H9 (cell line): Measurements from ENCODE around the gene PHOX2A. TPM values are rescaled to one million over a fixed set of nuclear protein-coding genes. Genes with fewer than 3 reads are reported as not detected.
A peak's percentile ranks its signal among the peaks of the same experiment; 100 is the strongest.

Experiments
- DNase-seq: peaks from one replicate; pipeline ENCODE4 v3.0.0-alpha.2; 2017
- H2AFZ ChIP-seq: one replicate; pipeline ENCODE4 v1.6.1; 2013; ENCODE audit warnings: mild to moderate bottlenecking, low read length, control low read depth, moderate library complexity
- H2AK5ac ChIP-seq: 2 replicates; pipeline ENCODE4 v1.6.1; 2013; ENCODE audit warnings: low read length, control low read depth, mixed read lengths; ENCODE audit not compliant: insufficient read length
- H2BK120ac ChIP-seq: one replicate; pipeline ENCODE4 v1.6.1; 2013; ENCODE audit warnings: low read depth, mild to moderate bottlenecking, low read length, control low read depth, inconsistent platforms; ENCODE audit not compliant: poor library complexity, severe bottlenecking
- H2BK12ac ChIP-seq: 2 replicates; pipeline ENCODE4 v1.6.1; 2013; ENCODE audit warnings: low read length, control low read depth, mixed read lengths, low read depth; ENCODE audit not compliant: insufficient read length
- H2BK15ac ChIP-seq: 2 replicates; pipeline ENCODE4 v1.6.1; 2013; ENCODE audit warnings: low read depth, low read length, control low read depth
- H2BK20ac ChIP-seq: one replicate; pipeline ENCODE4 v1.6.1; 2013; ENCODE audit warnings: low read depth, mild to moderate bottlenecking, low read length, control low read depth, inconsistent platforms; ENCODE audit not compliant: poor library complexity, severe bottlenecking
- H2BK5ac ChIP-seq: 2 replicates; pipeline ENCODE4 v1.6.1; 2013; ENCODE audit warnings: low read length, control low read depth, mixed read lengths; ENCODE audit not compliant: insufficient read length
- H3K14ac ChIP-seq: 2 replicates; pipeline ENCODE4 v1.6.1; 2013; ENCODE audit warnings: low read length, control low read depth; ENCODE audit not compliant: insufficient read depth
- H3K18ac ChIP-seq: 2 replicates; pipeline ENCODE4 v1.6.1; 2013; ENCODE audit warnings: low read depth, mild to moderate bottlenecking, mixed read lengths, low read length, control low read depth; ENCODE audit not compliant: insufficient read length
- H3K23ac ChIP-seq: 2 replicates; pipeline ENCODE4 v1.6.1; 2013; ENCODE audit warnings: low read length, control low read depth, mixed read lengths, low read depth; ENCODE audit not compliant: insufficient read length
- H3K23me2 ChIP-seq: 2 replicates; pipeline ENCODE4 v1.6.1; 2013; ENCODE audit warnings: low read depth, mild to moderate bottlenecking, mixed read lengths, low read length, control low read depth; ENCODE audit not compliant: insufficient read length, poor library complexity, severe bottlenecking
- H3K27ac ChIP-seq: 2 replicates; pipeline ENCODE4 v1.5.1; 2013; ENCODE audit warnings: low read length, control low read depth, mixed read lengths, low read depth; ENCODE audit not compliant: insufficient read length
- H3K27me3 ChIP-seq: 2 replicates; pipeline ENCODE4 v1.6.1; 2013; ENCODE audit warnings: low read length, control low read depth, inconsistent platforms; ENCODE audit not compliant: insufficient read depth
- H3K4ac ChIP-seq: 2 replicates; pipeline ENCODE4 v1.6.1; 2013; ENCODE audit warnings: low read depth, mild to moderate bottlenecking, control low read depth, inconsistent platforms, low read length, moderate library complexity
- H3K4me1 ChIP-seq: 2 replicates; pipeline ENCODE4 v1.6.1; 2013; ENCODE audit warnings: low read length, control low read depth, inconsistent platforms; ENCODE audit not compliant: insufficient read depth
- H3K4me2 ChIP-seq: 2 replicates; pipeline ENCODE4 v1.6.1; 2013; ENCODE audit warnings: low read length, control low read depth, mixed read lengths; ENCODE audit not compliant: insufficient read length, insufficient read depth
- H3K56ac ChIP-seq: 2 replicates; pipeline ENCODE4 v1.6.1; 2013; ENCODE audit warnings: low read depth, mild to moderate bottlenecking, mixed read lengths, low read length, control low read depth; ENCODE audit not compliant: insufficient read length
- H3K79me1 ChIP-seq: 2 replicates; pipeline ENCODE4 v1.6.1; 2013; ENCODE audit warnings: low read depth, mild to moderate bottlenecking, moderate library complexity, low read length, control low read depth, inconsistent platforms; ENCODE audit not compliant: insufficient read depth, poor library complexity, severe bottlenecking
- H3K79me2 ChIP-seq: 2 replicates; pipeline ENCODE4 v1.6.1; 2013; ENCODE audit warnings: low read length, control low read depth, inconsistent platforms; ENCODE audit not compliant: insufficient read depth
- H3K9ac ChIP-seq: 2 replicates; pipeline ENCODE4 v1.6.1; 2013; ENCODE audit warnings: low read length, control low read depth, mixed read lengths; ENCODE audit not compliant: insufficient read length; ENCODE audit errors: extremely low read depth
- H3K9me3 ChIP-seq: one replicate; pipeline ENCODE4 v1.6.1; 2013; ENCODE audit warnings: low read depth, low read length, inconsistent platforms; ENCODE audit not compliant: control insufficient read depth
- H3T11ph ChIP-seq: one replicate; pipeline ENCODE4 v1.6.1; 2013; ENCODE audit warnings: mild to moderate bottlenecking, low read length, control low read depth, inconsistent platforms
- H4K20me1 ChIP-seq: one replicate; pipeline ENCODE4 v1.6.1; 2013; ENCODE audit not compliant: control insufficient read depth, insufficient read length, insufficient read depth
- H4K5ac ChIP-seq: 2 replicates; pipeline ENCODE4 v1.6.1; 2013; ENCODE audit warnings: low read depth, mild to moderate bottlenecking, mixed read lengths, low read length, control low read depth; ENCODE audit not compliant: insufficient read length
- H4K8ac ChIP-seq: replicated peaks from 2 replicates; pipeline ENCODE4 v1.6.1; 2013; ENCODE audit warnings: low read length, control low read depth, mixed read lengths, low read depth; ENCODE audit not compliant: insufficient read length
- H4K91ac ChIP-seq: 2 replicates; pipeline ENCODE4 v1.6.1; 2013; ENCODE audit warnings: low read depth, mild to moderate bottlenecking, moderate library complexity, mixed read lengths, low read length, control low read depth; ENCODE audit not compliant: insufficient read length
- H3K27ac Mint-ChIP-seq, 3 experiments: 2 replicates in 2 of 3; 3 replicates in 1 of 3; pipeline ENCODE4 v1.8.0; 2020 to 2021; ENCODE audit warnings: mixed read lengths in 3 of 3, mild to moderate bottlenecking in 1 of 3, moderate library complexity in 1 of 3
- H3K27me3 Mint-ChIP-seq: 2 replicates; pipeline ENCODE4 v1.8.0; 2021; ENCODE audit warnings: low read depth, mild to moderate bottlenecking, moderate library complexity, mixed read lengths
- H3K36me3 Mint-ChIP-seq, 3 experiments: 2 replicates in 2 of 3; 3 replicates in 1 of 3; pipeline ENCODE4 v1.8.0; 2020 to 2021; ENCODE audit warnings: low read depth in 3 of 3, mixed read lengths in 3 of 3; ENCODE audit not compliant: insufficient read depth in 1 of 3
- H3K4me1 Mint-ChIP-seq, 2 experiments: 2 replicates each; pipeline ENCODE4 v1.8.0; 2020; ENCODE audit warnings: mixed read lengths in 2 of 2
- H3K4me3 Mint-ChIP-seq, 2 experiments: 2 replicates in 1 of 2; 3 replicates in 1 of 2; pipeline ENCODE4 v1.8.0; 2020 to 2021; ENCODE audit warnings: mild to moderate bottlenecking in 2 of 2, mixed read lengths in 2 of 2, moderate library complexity in 1 of 2
- H3K9me3 Mint-ChIP-seq, 2 experiments: 2 replicates in 1 of 2; 3 replicates in 1 of 2; pipeline ENCODE4 v1.8.0; 2020; ENCODE audit warnings: mild to moderate bottlenecking in 2 of 2, mixed read lengths in 2 of 2, moderate library complexity in 1 of 2
- WGBS: extraction: QIAGEN DNeasy Blood & Tissue Kit; methylation state at CpG from one replicate; pipeline ENCODE4 v1.1.7; 2013; ENCODE audit warnings: missing lambda C conversion rate, low lambda C conversion rate, mixed read lengths; ENCODE audit not compliant: insufficient read length; ENCODE audit errors: extremely low coverage; 5-methylcytosine and 5-hydroxymethylcytosine counted together
- total RNA-seq: library from RNA; stranded (reverse); gene quantifications from 2 replicates; pipeline ENCODE4 v1.2.1, GENCODE V29; 2021
- TF ChIP-seq, protein P1 (sequence below): fragments of 200-600 bp; sonication (generic); conservative IDR thresholded peaks from 3 replicates; pipeline ENCODE4 v1.8.0; 2021; ENCODE audit warnings: antibody characterized with exemption, mild to moderate bottlenecking

The PHOX2A gene
- total RNA-seq, 1 experiment from 2014 or later: 1.4 TPM

- Histone ChIP-seq H2BK20ac (no peak overlapping the region), H3K14ac (no peak overlapping the region), H2BK5ac (no peak overlapping the region), H3K27ac (no peak overlapping the region), H4K8ac (no peak overlapping the region), H4K91ac (no peak overlapping the region), H2AK5ac (no peak overlapping the region), H3K9ac (no peak overlapping the region), H4K20me1 (peaks cover 2% of the 10 kb centered on the region), H3K9me3 (no peaks in the 10 kb centered on the region), H3K79me2 (no peaks in the 10 kb centered on the region), H3K23ac (no peak overlapping the region), H3K23me2 (peaks cover 12% of the 10 kb centered on the region), H3K56ac (no peak overlapping the region), H3K18ac (no peak overlapping the region), H3T11ph (no peak overlapping the region), H3K4ac (no peak overlapping the region), H3K27me3 (peaks cover 9% of the 10 kb centered on the region; the same call in 1 of the 2 replicates), H4K5ac (no peak overlapping the region), H2AFZ (no peak overlapping the region), H3K4me2 (no peak overlapping the region), H3K4me1 (peaks cover 3% of the 10 kb centered on the region; the same call in 1 of the 2 replicates), H2BK12ac (no peak overlapping the region), H2BK120ac (no peak overlapping the region), H3K79me1 (no peaks in the 10 kb centered on the region), H2BK15ac (no peak overlapping the region)
- TF ChIP-seq, protein P1, sequence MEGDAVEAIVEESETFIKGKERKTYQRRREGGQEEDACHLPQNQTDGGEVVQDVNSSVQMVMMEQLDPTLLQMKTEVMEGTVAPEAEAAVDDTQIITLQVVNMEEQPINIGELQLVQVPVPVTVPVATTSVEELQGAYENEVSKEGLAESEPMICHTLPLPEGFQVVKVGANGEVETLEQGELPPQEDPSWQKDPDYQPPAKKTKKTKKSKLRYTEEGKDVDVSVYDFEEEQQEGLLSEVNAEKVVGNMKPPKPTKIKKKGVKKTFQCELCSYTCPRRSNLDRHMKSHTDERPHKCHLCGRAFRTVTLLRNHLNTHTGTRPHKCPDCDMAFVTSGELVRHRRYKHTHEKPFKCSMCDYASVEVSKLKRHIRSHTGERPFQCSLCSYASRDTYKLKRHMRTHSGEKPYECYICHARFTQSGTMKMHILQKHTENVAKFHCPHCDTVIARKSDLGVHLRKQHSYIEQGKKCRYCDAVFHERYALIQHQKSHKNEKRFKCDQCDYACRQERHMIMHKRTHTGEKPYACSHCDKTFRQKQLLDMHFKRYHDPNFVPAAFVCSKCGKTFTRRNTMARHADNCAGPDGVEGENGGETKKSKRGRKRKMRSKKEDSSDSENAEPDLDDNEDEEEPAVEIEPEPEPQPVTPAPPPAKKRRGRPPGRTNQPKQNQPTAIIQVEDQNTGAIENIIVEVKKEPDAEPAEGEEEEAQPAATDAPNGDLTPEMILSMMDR: no peak
- H3K4me3 Mint-ChIP-seq: no peak overlapping the region
- H3K27me3 Mint-ChIP-seq: peaks cover 3% of the 10 kb centered on the region
- WGBS: no CpG with 5 or more reads among the region's 4 CpGs
- H3K27ac Mint-ChIP-seq: no peak overlapping the region
- no peaks in the 10 kb centered on the region for H3K9me3 Mint-ChIP-seq
- H3K36me3 Mint-ChIP-seq: peaks cover 29 to 80% (median 64%) of the 10 kb centered on the region in 3 experiments; a peak in 6 of 7 replicates
- DNase-seq: peak; percentile 21
- peaks cover 17 to 18% of the 10 kb centered on the region in 2 experiments for H3K4me1 Mint-ChIP-seq
Measured at GRCh38 chr11:72234920-72235319, 9.1 kb downstream of the PHOX2A start.
